Activated CD4-positive, alpha-beta T cell treated with anti-CD3 and anti-CD28 coated beads for 1 hour (primary cell): ENCODE data around the gene HYI.

Experiments
- DNase-seq: peaks from one replicate; pipeline ENCODE4 v3.0.0-alpha.2; 2020

HYI gene

GRCh38 chr1:43443197-43443946 lies 10.4 kb downstream of the HYI start:
- no peak for DNase-seq

DNA sequence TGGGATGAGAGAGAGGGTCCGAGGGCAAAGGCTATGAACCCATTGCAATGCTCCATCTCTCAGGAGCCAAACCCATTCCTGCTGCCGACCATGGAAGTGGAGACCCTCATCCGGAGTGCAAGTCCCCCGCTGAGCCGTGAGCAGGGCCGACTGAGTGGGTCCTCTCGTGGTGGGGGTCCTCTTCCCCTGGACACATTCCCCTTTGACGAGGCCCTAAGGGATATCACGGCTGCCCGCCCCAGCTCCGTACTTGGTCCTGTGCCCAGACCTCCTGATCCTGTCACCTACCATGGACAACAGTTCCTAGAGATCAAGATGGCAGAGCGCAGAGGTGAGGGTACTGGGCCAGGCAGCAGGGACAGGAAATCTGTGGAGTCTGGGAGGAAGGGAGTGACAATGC lies 11.0 kb downstream of the HYI start:
- no peak for DNase-seq

- no peak for DNase-seq
These were observed 11.7 kb downstream of the HYI start for GRCh38 chr1:43441894-43442637.

GRCh38 chr1:43441166-43441893 lies 12.4 kb downstream of the HYI start:
- no peak for DNase-seq

GRCh38 chr1:43440358-43440757 lies 13.4 kb downstream of the HYI start:
- DNase-seq, result no peak

GRCh38 chr1:43439781-43440180 lies 13.9 kb downstream of the HYI start:
- no peak for DNase-seq

- no peak for DNase-seq
These were observed 14.7 kb downstream of the HYI start for GRCh38 chr1:43438953-43439581.

DNA sequence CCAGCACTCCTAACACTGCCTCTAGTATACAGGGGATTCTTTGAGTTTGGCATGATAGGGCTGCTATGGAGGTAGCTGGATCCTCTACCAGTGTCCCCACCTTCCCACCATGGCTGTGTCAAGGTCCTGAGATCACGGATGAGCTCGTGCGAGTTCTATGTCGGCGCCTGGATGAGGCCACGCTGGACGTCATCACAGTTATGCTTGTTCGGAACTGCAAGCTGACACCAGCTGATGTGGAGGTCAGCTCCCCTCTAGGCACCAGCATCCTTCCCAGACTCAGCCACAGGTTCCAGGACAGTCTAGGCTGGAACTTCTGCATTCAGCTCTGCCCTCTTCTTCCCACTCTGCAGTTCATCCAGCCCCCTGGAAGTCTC lies 15.2 kb downstream of the HYI start:
- no peak for DNase-seq

- no peak for DNase-seq
These were observed 15.7 kb downstream of the HYI start for GRCh38 chr1:43438006-43438405.

DNA sequence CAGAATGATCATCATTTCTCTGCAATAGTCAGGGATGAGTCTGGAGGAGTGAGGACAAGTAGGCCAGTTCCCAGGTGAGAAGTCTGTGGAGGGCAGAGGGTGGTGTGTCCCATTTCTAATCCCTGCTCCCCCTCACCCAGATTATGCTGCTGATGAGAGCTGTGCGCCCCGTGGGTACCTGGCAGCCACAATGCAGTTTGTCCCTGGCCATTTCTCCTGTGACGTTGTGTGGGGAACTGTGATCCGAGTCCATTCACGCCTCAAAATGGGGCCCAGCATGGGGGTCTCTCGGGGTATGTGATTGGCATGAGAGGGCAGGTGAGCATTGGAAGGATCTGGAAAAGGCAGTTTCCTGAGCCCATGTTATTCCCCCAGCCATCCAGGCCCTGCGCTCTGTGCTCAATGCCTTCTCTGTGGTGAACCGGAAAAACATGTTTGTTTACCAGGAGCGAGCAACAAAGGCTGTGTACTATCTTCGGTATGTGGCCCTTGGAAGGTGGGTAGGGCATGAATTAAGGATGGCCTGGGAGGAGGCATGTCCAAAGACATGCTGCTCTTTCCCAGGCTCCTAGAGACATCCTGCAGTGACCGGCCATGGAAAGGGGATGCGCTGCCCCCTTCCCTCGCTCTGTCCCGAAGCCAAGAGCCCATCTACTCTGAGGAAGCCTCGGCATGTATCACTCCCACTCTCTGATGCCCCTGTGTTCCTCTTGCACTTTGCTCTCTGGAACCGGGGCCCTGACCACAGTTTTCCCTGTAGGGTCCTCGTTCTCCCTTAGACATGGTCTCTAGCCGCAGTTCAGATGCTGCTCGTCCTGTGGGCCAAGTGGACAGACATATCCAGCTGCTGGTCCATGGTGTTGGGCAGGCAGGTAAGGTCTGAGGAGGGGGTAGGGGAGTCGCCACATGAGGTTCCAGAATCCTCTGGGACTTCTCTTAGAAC lies 16.4 kb downstream of the HYI start:
- DNase-seq, result no peak

- no peak for DNase-seq
These were observed 17.4 kb downstream of the HYI start for GRCh38 chr1:43436371-43436770.

- no peak for DNase-seq
These were observed 18.3 kb downstream of the HYI start for GRCh38 chr1:43435146-43436145.

DNA sequence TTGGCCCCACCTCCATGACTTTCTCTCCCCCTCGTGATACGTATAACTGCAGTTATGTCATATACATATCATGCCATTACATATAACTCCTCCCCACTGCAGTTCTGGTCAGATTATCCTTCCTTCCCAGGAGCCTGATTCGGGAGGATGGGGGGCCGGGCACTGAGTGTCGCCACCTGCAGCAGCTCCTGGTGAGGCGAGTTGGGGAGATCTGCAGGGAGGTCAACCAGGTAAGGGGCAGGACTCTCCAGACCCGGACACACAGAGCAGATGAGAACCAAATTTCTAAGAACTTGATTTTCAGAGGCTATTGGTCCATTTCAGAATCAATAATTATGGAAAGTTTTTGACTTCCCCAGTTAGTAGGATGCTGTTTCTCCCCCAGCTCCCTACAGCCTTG lies 19.5 kb downstream of the HYI start:
- DNase-seq, result no peak

DNA sequence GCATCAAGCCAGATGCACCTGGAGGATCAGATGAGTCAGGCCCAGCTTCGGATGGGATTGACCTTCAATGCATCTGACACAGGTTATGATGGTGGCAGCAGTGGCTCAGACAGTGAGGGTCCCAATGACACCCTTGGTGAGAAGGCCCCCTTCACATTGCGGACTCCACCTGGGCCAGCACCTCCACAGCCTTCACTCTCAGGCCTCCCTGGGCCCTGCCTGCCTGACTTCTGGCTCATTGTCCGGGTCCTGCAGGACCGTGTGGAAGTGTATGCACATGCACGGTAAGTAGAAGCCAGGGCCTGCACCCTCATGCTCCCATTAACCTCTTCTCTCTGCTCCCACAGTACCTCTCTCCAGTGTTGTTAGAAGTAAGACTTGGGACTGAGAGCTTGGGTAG lies 20.8 kb downstream of the HYI start:
- no peak for DNase-seq

GRCh38 chr1:43432171-43432860 lies 21.4 kb downstream of the HYI start:
- DNase-seq, result no peak

DNA sequence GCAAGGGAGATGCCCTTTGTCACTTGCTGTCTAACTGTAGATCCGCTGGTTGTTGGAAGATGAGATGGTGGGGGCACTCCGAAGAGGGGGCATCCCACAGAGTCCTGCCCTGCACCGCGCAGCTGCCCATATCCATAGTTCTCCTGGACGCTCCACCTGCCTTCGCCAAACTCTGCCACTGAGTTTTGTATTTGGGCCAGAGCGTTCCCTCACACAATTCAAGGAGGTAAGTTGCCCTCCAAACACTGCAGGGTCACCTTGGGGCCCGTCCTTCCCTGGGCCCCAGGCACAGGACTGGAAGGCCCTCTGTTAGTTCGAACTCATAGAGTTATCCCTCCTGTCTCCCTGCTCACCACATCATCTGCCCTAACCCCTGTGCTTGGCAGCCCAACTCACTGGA lies 22.1 kb downstream of the HYI start:
- no peak for DNase-seq

GRCh38 chr1:43430831-43431230 lies 22.9 kb downstream of the HYI start:
- DNase-seq, result no peak

GRCh38 chr1:43427941-43428340 lies 25.8 kb downstream of the HYI start:
- DNase-seq, result no peak

DNA sequence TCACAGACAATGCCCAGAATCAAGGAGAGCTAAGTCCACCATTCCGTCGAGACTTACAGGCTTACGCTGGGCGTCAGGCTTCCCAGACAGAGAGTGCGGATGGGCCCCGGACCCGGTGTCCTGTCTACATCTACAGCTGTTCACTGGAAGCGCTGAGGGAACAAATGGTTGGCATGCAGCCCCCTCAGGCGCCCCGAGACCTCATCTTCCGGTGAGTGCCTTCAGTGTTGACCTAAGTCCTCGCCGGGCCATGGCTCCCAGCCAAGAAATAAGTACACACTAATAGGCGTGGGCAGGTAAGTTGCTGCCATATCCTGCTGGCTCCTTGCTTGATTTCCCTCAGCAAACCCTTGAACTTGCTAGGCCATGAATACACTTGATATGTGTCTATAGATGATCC lies 26.2 kb downstream of the HYI start:
- no peak for DNase-seq

- DNase-seq, result no peak
These were observed 27.5 kb downstream of the HYI start for GRCh38 chr1:43426221-43426620.
